Caco-2 (cell line): ENCODE results near the gene NT5C1A. TPM values are rescaled to one million over a fixed set of nuclear protein-coding genes. Genes with fewer than 3 reads are reported as not detected.

Experiments used
- BruUV-seq: library from RNA; stranded (reverse); fragments of 400-500 nt; replicated peaks from 2 replicates; lab custom pipeline; 2021; lab: Mats Ljungman, UMichigan
- CTCF ChIA-PET: fragments of 300-600 bp; sonication (Branson Sonifier 250); formaldehyde crosslinking; loops from one replicate; lab custom pipeline; 2022; ENCODE audit warnings: antibody characterized with exemption; lab: Charles Lee
- POLR2A ChIA-PET: fragments of 300-600 bp; sonication (Branson Sonifier 250); formaldehyde crosslinking; loops from one replicate; lab custom pipeline; 2022; ENCODE audit warnings: antibody characterized with exemption; lab: Charles Lee
- DNase-seq, 2 experiments: peaks; one replicate each; pipeline versions ENCODE4 v3.0.0 to v3.0.0-alpha.2; 2020 to 2022
- H3K27me3 ChIP-seq: replicated peaks from 2 replicates; pipeline ENCODE4 v1.6.0; 2011; ENCODE audit warnings: low read length; ENCODE audit not compliant: control insufficient read depth, insufficient read depth
- H3K36me3 ChIP-seq: 2 replicates; pipeline ENCODE4 v1.5.1; 2011; ENCODE audit warnings: low read length; ENCODE audit not compliant: control insufficient read depth, insufficient read depth
- H3K4me1 ChIP-seq: fragments of 250-450 bp; sonication (Bioruptor Pico); 2 replicates; pipeline ENCODE4 v1.5.1; 2020; ENCODE audit warnings: mild to moderate bottlenecking
- H3K4me3 ChIP-seq: 2 replicates; pipeline ENCODE4 v1.5.1; 2011; ENCODE audit warnings: low read depth, mild to moderate bottlenecking, control low read depth, low read length
- H3K9me3 ChIP-seq: fragments of 250-450 bp; sonication (Bioruptor Pico); 2 replicates; pipeline ENCODE4 v1.5.1; 2020; ENCODE audit warnings: mild to moderate bottlenecking, moderate library complexity
- H3K27ac Mint-ChIP-seq: one replicate; pipeline ENCODE4 v1.8.0; 2022; ENCODE audit warnings: mixed read lengths; ENCODE audit not compliant: unreplicated experiment
- H3K27me3 Mint-ChIP-seq: one replicate; pipeline ENCODE4 v1.8.0; 2022; ENCODE audit warnings: mixed read lengths; ENCODE audit not compliant: insufficient read depth, unreplicated experiment
- H3K36me3 Mint-ChIP-seq: one replicate; pipeline ENCODE4 v1.8.0; 2022; ENCODE audit warnings: mild to moderate bottlenecking, mixed read lengths; ENCODE audit not compliant: insufficient read depth, unreplicated experiment
- H3K4me1 Mint-ChIP-seq: one replicate; pipeline ENCODE4 v1.8.0; 2022; ENCODE audit warnings: low read depth, mixed read lengths; ENCODE audit not compliant: unreplicated experiment
- H3K4me3 Mint-ChIP-seq: one replicate; pipeline ENCODE4 v1.8.0; 2022; ENCODE audit warnings: mild to moderate bottlenecking, moderate library complexity, mixed read lengths; ENCODE audit not compliant: unreplicated experiment
- H3K9me3 Mint-ChIP-seq: one replicate; pipeline ENCODE4 v1.8.0; 2022; ENCODE audit warnings: mixed read lengths; ENCODE audit not compliant: unreplicated experiment
- CTCF ChIP-seq, 2 experiments: fragments of 200-600 bp in 1 of 2; IDR thresholded peaks; 1 replicate in 1 of 2; 2 replicates in 1 of 2; pipeline versions ENCODE4 v1.5.1 to v1.8.0; 2011 to 2022; ENCODE audit warnings: antibody characterized with exemption in 1 of 2, control low read depth in 1 of 2, inconsistent platforms in 1 of 2, low read depth in 1 of 2, low read length in 1 of 2, mild to moderate bottlenecking in 1 of 2, moderate library complexity in 1 of 2; ENCODE audit not compliant: insufficient read depth in 1 of 2, severe bottlenecking in 1 of 2, unreplicated experiment in 1 of 2
- intact Hi-C: fragments of 100-400 bp; cut with micrococcal nuclease; formaldehyde crosslinking; loops from one replicate; pipeline ENCODE4 v1.10.0; 2022; ENCODE audit not compliant: unreplicated experiment
- total RNA-seq: library from RNA; stranded (reverse); gene quantifications from 2 replicates; pipeline ENCODE4 v1.2.3, GENCODE V29; 2022

Gene NT5C1A
- total RNA-seq, 1 experiment from 2014 or later, result not detected

DNA sequence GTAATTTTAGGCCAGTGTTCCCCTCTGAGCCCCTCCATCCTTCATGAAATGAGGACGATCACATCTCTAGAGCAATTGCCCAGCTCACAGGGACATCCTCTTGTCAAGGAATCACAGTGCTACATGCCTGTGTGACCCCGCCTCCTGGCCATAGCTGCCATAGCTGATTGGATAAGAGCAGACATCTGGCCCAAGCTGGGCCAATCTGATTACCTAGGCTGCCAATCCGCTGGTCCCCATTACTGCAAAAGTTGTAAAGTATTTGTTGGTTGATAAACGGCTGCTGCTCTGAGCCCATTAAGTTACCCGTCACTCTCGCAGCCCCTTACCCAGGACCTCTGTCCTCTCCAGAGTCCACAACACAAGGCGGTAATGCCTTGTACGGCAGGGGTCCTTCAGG, 8.3 kb downstream of the NT5C1A start:
- Mint-ChIP-seq H3K4me1 (no peaks in the 10 kb centered on the region), H3K4me3 (no peak overlapping the region), H3K27ac (no peak overlapping the region), H3K9me3 (no peaks in the 10 kb centered on the region), H3K27me3 (peaks cover 4% of the 10 kb centered on the region), H3K36me3 (no peaks in the 10 kb centered on the region)
- no peaks in the 10 kb centered on the region for H3K27me3 ChIP-seq
- BruUV-seq, result no TSS peak
- intact Hi-C loops, result no loop called here
- H3K4me3 ChIP-seq, result no peak overlapping the region
- no peak for TF ChIP-seq CTCF (IDR thresholded peaks at IDR 0.05; ENCODE audit: insufficient read depth in 1 of 2, low read depth in 1 of 2, low read length in 1 of 2, severe bottlenecking in 1 of 2, unreplicated experiment in 1 of 2)
- ChIA-PET CTCF (no interaction called here), POLR2A (no interaction called here)
- DNase-seq, result no peak
- no peaks in the 10 kb centered on the region for H3K9me3 ChIP-seq
- H3K4me1 ChIP-seq, result no peaks in the 10 kb centered on the region
- no peaks in the 10 kb centered on the region for H3K36me3 ChIP-seq

GRCh38 chr1:39662861-39663260, 9.0 kb downstream of the NT5C1A start:
- H3K4me1 Mint-ChIP-seq, result no peaks in the 10 kb centered on the region
- ChIA-PET POLR2A (no interaction called here), CTCF (no interaction called here)
- Histone ChIP-seq H3K36me3 (no peaks in the 10 kb centered on the region), H3K27me3 (no peaks in the 10 kb centered on the region), H3K9me3 (no peaks in the 10 kb centered on the region), H3K4me1 (no peaks in the 10 kb centered on the region), H3K4me3 (no peak overlapping the region)
- H3K4me3 Mint-ChIP-seq, result no peak overlapping the region
- DNase-seq, result no peak
- H3K36me3 Mint-ChIP-seq, result no peaks in the 10 kb centered on the region
- no peaks in the 10 kb centered on the region for H3K9me3 Mint-ChIP-seq
- H3K27ac Mint-ChIP-seq, result no peak overlapping the region
- no TSS peak for BruUV-seq
- no peak for TF ChIP-seq CTCF (IDR thresholded peaks at IDR 0.05; ENCODE audit: insufficient read depth in 1 of 2, low read depth in 1 of 2, low read length in 1 of 2, severe bottlenecking in 1 of 2, unreplicated experiment in 1 of 2)
- H3K27me3 Mint-ChIP-seq, result no peaks in the 10 kb centered on the region
- intact Hi-C loops, result no loop called here

DNA sequence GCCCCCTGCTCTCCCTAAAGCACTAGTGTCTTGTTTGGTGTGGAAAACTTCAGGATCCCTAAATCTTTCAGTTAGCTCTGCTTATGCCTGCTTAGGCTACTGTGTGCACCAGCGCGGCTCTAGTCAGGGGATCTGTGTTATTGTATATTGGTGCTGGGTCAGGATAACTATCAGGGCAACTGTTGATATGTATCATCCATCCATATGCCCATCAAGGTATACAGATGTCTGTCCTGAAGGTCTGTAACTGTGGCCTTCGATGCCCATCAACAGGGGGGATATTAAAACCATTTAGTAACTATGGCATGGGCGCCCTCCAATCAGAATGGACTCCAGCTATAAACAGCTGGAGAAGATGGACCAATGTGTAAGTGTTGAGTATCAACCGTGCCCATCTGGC, 12.4 kb downstream of the NT5C1A start:
- peaks cover 3% of the 10 kb centered on the region for H3K27me3 Mint-ChIP-seq
- POLR2A ChIA-PET, result no interaction called here
- no TSS peak for BruUV-seq

More for the DNA sequence above, 12.4 kb downstream of the NT5C1A start:
- H3K36me3 Mint-ChIP-seq, result no peaks in the 10 kb centered on the region
- Histone ChIP-seq H3K4me1 (no peaks in the 10 kb centered on the region), H3K27me3 (no peaks in the 10 kb centered on the region), H3K36me3 (no peaks in the 10 kb centered on the region), H3K4me3 (no peak overlapping the region), H3K9me3 (no peaks in the 10 kb centered on the region)
- no peak for DNase-seq
- TF ChIP-seq CTCF (IDR thresholded peaks at IDR 0.05; ENCODE audit: insufficient read depth in 1 of 2, low read depth in 1 of 2, low read length in 1 of 2, severe bottlenecking in 1 of 2, unreplicated experiment in 1 of 2), result no peak
- no peaks in the 10 kb centered on the region for H3K4me1 Mint-ChIP-seq
- no peak overlapping the region for H3K4me3 Mint-ChIP-seq
- CTCF ChIA-PET, result no interaction called here
- H3K27ac Mint-ChIP-seq, result no peak overlapping the region
- intact Hi-C loops, result no loop called here
- H3K9me3 Mint-ChIP-seq, result no peaks in the 10 kb centered on the region
